Measurements from ENCODE around the gene GNAI2.
"Not testable (repeated sequence)": the region's sequence is repeated elsewhere in the genome, so short reads cannot be mapped to it uniquely, and the experiment has no call there.

The GNAI2 gene

GRCh38 chr3:50205413-50206276, 30.4 kb upstream of the GNAI2 start:
- DNase-seq, result peak; percentile 73

GRCh38 chr3:50207359-50208042, 28.5 kb upstream of the GNAI2 start:
- no peak for DNase-seq

DNA sequence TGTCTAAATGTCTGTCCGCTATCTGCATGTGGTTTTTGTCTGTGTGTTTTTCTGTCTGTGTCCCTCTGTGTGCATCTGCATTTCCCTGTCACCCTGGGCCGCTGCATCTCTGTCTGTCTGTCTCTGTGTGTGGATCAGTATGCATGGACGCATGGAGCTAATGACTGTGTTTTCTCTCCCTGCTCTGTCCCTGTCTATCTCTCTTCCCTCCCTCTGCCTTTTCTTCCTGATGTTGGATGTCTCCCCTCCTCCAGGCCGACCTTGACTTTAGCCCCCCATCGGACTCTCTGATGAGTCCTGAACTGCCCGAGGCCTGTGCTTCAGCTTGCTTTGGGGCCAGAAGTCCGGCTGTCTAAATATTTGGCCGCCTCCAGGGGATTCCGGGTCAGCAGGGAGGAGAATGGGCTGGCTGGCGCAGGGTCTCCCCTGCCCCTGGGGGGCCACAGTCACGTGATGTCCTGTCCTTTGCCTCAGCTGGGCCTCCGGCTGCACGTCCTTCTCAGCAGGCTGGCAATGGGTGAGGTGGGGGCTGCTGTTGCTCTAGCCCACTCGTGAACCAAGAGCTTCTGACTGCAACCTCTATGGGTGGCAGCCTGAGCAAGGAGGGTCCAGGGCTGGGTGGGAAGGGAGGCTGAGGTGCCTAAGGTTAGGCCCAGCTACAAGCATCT, 27.2 kb upstream of the GNAI2 start:
- DNase-seq, result no peak

DNA sequence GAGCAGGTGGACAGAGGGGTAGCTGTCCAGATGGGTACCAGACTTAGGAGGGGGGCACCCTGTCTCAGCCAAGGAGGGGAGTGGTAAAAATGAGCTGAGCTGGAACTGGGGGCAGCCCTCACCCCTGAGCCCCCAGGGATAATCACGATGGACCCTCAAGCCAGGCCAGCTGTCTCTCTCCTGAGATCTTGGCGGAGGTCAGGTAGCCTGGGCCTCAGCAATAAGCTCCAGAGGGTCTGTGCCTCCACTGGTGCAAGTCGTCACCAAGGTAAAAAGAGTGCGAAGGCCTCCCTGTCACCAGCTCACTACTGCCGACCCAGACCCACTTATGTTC, 25.9 kb upstream of the GNAI2 start:
- no peak for DNase-seq

- no peak for DNase-seq
Measured at GRCh38 chr3:50210510-50211367, 25.3 kb upstream of the GNAI2 start.

- not testable (repeated sequence) for DNase-seq
Measured at GRCh38 chr3:50211368-50211717, 24.7 kb upstream of the GNAI2 start.

DNA sequence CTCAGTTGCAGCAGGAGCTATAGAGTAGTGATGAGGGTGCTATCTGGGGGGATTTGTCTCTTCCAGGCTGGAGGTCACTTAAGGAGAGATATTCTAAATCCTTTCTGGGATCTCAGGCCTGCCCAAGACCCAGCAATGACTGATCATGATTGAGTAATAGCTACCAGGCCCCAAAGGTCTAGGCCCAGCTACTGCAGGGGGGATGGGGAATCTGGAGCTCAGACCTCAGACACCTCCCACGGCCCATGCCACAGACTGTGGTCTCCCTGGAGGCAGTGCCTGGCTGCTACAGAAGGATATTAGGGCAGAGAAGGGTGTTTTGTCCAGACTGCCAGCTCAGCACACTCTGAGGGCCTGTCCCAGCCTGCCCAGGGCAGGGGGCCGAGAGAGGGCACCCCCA, 24.1 kb upstream of the GNAI2 start:
- no peak for DNase-seq

GRCh38 chr3:50212502-50212901, 23.5 kb upstream of the GNAI2 start:
- no peak for DNase-seq

- no peak for DNase-seq
Measured at GRCh38 chr3:50212971-50213370, 23.0 kb upstream of the GNAI2 start.

GRCh38 chr3:50213373-50213772, 22.6 kb upstream of the GNAI2 start:
- no peak for DNase-seq

DNA sequence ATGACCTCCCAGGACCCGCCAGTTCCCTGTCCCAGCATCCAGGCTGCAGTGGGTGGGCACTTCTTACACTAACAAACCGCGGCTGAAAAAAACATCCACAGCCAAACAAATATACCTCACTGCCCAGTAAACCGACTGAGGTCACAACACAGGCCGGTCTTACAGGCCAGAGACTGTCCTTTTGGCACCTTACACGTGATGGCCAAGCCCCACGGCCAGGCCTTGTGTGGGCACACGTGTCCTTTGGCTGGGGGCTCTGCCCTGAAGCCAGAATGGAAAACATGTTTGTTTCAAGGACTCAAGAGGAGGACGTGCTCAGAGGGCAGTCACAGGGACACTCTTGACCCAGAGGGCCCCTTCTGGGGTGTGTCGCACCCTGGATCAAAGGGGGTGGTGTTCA, 21.2 kb upstream of the GNAI2 start:
- DNase-seq, result no peak

DNA sequence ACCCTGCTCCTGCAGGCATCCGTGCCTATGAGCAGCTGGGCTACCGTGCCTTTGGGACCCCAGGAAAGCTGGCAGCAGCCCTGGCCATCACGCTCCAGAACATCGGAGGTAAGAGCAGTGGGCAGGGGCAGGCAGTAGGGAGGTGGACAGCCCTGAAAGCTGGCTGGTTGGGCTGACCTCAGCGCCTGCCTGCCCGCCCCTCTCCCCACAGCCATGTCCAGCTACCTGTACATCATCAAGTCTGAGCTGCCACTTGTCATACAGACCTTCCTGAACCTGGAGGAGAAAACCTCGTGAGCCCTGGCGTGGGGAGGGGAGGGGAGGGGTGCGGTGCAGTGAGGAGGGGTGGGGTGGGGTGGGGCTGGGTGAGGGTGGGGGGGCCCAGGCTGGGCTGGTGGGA, 20.5 kb upstream of the GNAI2 start:
- DNase-seq, result no peak

GRCh38 chr3:50217681-50218080, 18.3 kb upstream of the GNAI2 start:
- DNase-seq, result no peak

DNA sequence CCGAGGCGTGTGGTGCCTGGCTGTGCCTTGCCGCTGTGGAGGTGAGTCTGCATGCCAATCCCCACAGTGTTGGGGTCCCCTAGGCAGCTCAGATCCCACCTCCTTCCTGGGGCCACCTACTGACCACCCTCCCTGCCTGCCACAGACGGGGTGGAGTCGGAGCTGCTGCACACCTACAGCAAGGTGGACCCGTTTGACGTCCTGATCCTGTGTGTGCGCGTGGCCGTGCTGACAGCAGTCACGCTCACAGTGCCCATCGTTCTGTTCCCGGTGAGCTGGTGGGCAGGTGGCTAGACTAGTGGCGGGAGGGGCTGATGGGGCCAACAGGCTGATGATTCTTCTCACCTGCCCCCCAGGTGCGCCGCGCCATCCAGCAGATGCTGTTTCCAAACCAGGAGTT, 17.6 kb upstream of the GNAI2 start:
- DNase-seq, result no peak

DNA sequence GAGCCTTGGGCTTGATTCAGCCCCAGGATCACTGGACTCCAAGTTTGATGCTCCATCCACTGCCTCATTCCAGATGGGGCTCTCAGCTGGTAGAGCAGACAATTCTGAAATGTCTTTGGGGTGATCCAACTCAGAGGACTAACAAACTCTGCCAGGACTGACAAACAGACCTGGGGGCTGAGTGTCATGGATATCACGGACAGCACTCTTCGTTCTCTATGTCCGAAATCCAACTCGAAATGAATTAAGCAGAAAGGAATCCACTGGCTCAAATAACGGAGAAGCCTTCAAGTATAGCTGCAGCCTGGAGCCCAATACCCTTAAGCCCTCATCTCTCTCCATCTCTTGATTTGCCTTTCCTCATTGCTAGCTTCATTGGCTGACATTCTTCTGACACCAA, 16.7 kb upstream of the GNAI2 start:
- no peak for DNase-seq

DNA sequence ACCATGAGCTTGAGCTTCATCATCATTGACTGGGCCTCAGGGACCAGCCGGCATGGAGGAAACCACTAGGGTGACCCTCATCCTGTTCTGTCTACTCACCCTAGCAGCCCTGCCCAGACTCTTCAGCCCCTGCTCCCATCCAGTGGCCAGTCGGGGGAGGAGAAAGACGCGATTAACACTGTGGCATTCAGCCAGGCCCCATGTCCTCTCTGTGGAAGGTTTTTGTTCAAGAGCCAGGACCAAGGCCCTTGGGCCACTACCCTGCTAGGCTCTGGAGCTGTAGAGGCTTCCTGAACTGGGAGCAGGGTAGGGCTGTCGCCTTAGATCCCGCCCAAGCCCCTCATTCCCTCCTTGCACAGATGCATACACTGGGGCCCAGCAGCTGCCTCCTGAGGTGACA, 15.9 kb upstream of the GNAI2 start:
- DNase-seq, result no peak

GRCh38 chr3:50221051-50221410, 15.0 kb upstream of the GNAI2 start:
- no peak for DNase-seq

GRCh38 chr3:50221411-50222168, 14.4 kb upstream of the GNAI2 start:
- DNase-seq, result no peak

DNA sequence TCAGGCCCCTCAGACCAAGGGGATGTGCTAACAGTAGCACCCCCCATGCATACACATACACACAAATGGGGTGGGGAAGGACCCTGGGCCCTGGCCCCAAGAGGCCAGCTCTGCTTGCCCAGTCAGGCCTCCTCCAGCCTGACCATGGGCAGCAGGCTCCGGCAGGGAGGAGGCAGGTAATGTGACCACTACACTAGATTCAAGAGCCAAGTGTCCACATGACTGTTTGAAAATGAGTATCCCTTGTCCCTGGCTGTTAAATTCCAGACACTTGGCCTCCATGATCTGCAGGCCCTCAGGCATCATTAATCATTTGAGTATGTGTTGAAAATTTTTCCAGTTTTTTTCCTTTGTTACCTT, 13.9 kb upstream of the GNAI2 start:
- DNase-seq, result no peak

DNA sequence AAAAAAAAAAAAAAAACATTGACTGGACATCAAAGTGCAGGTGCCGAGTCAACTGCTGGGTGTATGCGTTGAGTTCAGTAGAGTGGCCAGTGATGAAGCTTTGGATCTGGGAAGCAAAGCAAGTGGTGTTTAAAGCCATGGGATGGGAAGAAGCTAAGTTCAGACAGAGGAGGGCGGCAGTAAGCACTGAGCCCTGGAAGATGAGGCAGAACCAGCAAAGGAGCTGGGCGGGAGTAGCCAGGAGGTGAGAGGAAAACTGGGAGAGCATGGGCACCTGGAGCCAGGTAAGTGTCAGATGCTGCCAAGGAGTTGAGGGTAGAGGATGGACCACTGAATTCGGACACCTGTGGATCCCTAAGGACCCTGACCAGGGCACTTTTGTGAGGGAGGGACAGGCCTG, 11.4 kb upstream of the GNAI2 start:
- no peak for DNase-seq

DNA sequence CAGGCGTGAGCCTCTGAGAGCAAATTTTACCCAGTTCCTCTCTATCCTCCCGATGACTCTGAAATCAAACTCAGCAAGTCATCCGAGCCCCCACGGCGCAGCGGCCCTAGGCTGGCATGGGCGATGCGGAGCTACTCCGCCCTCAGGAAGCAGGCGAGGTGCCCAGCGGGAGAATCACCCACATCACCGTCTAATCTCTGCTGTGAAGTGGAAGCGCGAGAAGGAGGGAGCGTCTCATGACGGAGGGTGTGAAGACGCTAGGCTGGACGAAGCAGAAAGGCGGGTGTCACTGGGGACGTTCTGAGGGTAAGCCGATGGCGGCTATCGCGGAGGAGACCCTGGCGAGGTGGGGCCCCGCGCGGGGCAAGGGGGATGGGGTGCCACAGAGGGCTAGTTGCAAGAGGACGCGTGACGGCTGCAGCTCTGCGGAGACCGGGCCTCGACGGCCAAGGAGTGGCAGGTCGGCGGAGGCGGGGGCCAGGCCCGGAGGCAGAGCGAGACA, 9.1 kb upstream of the GNAI2 start:
- DNase-seq, result no peak

Data from left hindlimb (tissue), 1 donor.